KOPT-K1 (cell line): Measurements from ENCODE around the gene TFDP3.

Source experiments
- H3K27ac ChIP-seq: fragments of 200-600 bp; sonication (generic); 2 replicates; pipeline ENCODE4 v1.5.1; 2016; ENCODE audit warnings: antibody characterized with exemption, mild to moderate bottlenecking, low read depth, low read length; ENCODE audit not compliant: poor library complexity, severe bottlenecking
- H3K36me3 ChIP-seq: fragments of 200-600 bp; sonication (generic); 2 replicates; pipeline ENCODE4 v1.5.1; 2017; ENCODE audit warnings: antibody characterized with exemption, mild to moderate bottlenecking, low read length, moderate library complexity; ENCODE audit not compliant: insufficient read depth
- H3K9me3 ChIP-seq: fragments of 200-600 bp; sonication (generic); 2 replicates; pipeline ENCODE4 v1.5.1; 2017; ENCODE audit warnings: antibody characterized with exemption, low read length, mild to moderate bottlenecking; ENCODE audit not compliant: insufficient read depth, poor library complexity, severe bottlenecking

Gene TFDP3, protein sequence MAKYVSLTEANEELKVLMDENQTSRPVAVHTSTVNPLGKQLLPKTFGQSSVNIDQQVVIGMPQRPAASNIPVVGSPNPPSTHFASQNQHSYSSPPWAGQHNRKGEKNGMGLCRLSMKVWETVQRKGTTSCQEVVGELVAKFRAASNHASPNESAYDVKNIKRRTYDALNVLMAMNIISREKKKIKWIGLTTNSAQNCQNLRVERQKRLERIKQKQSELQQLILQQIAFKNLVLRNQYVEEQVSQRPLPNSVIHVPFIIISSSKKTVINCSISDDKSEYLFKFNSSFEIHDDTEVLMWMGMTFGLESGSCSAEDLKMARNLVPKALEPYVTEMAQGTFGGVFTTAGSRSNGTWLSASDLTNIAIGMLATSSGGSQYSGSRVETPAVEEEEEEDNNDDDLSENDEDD

DNA sequence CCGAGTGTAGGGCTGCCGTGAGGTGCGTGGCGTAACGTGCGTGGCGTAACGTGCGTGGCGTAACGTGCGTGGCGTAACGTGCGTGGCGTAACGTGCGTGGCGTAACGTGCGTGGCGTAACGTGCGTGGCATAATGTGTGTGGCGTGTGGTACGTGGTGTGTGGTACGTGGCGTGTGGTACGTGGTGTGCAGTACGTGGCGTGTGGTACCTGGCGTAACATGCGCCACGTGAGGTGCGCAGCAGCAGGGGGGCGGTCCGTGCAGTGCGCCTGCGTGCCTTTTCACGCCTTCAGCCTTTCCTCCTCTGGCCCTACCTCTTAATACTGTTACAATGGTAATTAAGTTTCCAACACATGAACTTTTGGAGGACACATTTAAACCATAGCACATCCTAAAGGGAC lies at the start of gene TFDP3:
Gene TFDP3 (minus strand): TSS at position 26 of the 400 bp plus-strand sequence. CDS start 95 bp downstream, outside the sequence.
- H3K9me3 ChIP-seq: no peaks in the 10 kb centered on the region
- no peak within 1 kb of the TSS for H3K27ac ChIP-seq
- no peaks in the 10 kb centered on the region for H3K36me3 ChIP-seq

DNA sequence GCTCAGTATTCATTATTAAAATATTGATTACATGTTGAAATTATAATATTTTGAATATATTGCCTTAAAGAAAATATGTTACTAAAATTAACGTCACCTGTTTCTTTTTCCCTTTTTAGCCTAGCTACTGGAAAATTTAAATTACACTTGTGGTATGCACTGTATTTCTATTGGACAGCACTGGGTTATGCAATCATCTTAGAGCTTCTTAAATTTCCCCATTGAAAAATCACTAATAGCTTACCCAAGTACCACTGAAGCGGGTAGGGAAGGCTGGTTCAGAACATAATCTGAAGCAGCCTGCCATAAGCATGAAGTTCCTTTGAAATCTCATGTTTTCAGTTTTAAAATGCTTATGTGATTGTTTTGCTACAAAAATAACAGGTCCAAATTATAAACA lies 49.5 kb upstream of the TFDP3 start:
- Histone ChIP-seq H3K27ac (no peak overlapping the region), H3K36me3 (no peaks in the 10 kb centered on the region), H3K9me3 (no peaks in the 10 kb centered on the region)

DNA sequence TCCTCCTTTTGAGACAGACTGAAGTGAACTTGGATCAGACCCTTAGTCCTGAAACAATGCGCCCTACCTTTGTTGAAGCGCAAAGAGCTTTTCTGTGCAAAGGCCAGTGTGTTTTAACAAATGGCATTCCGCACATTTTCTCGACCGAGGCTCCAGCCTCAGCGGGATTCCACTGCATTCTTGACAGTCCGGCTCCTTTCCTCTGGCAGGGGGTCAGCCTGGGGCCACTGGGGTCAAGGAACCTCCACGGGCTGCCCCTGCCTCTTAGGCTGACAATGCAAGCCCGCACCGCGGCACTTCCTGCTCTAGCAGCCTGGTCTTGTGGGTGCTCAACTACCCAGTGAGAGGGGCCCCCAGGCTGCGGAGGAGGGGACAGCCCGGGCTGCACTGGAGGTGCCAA lies 47.2 kb upstream of the TFDP3 start:
- no peak overlapping the region for H3K27ac ChIP-seq
- no peaks in the 10 kb centered on the region for H3K9me3 ChIP-seq
- H3K36me3 ChIP-seq: no peaks in the 10 kb centered on the region

DNA sequence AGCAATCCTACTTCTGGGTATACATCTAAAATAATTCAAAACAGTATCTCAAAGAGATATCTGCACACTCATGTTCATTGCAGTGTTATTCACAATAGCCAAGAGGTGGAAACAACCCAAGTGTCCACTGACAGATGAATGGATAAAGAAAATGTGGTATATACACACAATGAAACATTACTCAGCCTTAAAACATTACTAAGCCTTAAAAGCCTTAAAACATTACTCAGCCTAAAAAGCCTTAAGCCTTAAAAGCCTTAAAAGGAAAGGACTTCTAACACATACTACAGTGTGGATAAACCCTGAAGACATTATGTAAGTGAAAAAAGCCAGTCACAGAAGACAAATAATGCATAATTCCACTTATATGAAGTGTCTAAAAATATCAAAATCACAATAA lies 40.3 kb upstream of the TFDP3 start:
- no peak overlapping the region for H3K27ac ChIP-seq
- H3K36me3 ChIP-seq: no peaks in the 10 kb centered on the region
- H3K9me3 ChIP-seq: no peaks in the 10 kb centered on the region

DNA sequence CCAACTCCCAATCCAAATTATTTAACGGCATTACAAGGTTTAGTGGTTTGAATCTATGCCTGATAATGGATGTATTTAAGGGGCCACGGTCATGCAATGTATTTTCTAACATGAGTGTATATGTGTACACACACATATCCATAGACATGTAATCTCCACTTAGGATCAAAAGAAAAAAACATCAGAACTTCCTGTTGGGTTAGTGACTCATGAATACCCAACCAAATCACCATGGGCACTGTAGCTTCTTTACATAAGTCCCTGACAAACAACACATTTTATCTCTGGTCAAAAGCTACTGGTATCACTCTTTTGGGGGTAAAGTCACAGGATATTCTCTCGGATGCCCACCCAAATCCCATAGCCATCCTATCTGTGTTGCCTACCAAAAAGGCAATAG lies 36.5 kb upstream of the TFDP3 start:
- Histone ChIP-seq H3K36me3 (no peaks in the 10 kb centered on the region), H3K9me3 (no peaks in the 10 kb centered on the region), H3K27ac (no peak overlapping the region)

DNA sequence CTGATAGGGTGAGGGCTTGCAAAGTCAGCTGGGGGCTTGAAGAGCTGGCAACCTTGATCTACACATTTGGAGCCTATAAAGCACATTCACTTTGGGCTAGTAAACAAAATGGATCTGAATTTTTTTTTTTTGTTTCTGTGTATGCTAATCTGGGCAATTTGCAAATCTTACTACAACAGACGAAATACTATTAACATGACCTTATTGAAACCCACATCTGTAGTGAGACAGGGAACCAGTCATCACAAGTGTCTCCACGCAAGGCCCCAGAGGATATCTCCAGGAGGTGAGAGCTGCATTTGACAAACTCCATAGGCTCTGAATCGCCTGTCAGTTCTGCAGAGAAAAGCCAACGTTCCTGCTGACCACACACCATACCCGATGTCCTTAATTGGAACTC lies 33.0 kb upstream of the TFDP3 start:
- H3K27ac ChIP-seq: no peak overlapping the region
- no peaks in the 10 kb centered on the region for H3K36me3 ChIP-seq
- peaks cover 8% of the 10 kb centered on the region for H3K9me3 ChIP-seq

DNA sequence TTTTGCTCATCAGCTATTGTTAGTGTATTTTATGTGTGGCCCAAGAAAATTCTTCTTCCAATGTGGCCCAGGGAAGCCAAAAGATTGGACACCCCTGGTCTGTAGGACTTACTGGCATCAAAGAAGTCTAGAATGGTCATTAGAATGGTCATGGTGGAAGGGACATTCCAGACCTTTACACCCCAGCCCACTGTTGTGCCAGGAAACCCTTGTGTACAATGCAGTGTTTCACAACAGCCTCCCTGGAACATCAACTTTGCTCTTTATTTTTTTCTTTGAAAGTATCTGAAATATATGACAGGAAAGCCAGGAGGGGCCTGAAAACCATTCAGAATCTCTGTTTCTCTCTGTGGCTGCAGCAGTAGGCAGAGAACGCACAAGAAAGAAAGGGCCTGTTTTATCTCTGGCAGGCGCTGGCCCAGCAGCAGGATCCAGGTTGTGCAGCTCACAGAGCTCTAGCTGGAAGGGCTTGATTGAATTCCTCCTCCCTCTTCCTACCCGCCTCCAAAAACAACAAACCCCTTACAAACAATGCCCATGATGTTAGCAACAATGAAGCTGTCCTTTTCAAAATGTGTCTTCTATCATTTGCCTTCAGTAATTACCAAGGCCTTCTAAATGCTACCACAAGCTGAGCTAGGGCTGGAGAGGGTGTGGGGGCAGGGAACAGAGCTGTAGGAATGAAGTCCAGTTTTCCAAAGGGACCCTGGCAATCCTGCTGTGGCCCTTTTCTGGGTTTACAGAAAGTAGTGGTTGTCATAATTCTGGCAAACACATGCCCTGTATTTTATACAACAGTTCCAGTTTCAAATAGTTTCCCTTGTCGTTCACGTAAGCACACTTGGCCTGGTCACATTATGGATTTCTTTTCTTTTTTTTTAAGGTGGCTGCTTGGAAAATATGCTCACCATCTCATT lies 32.3 kb upstream of the TFDP3 start:
- Histone ChIP-seq H3K9me3 (peaks cover 8% of the 10 kb centered on the region), H3K36me3 (no peaks in the 10 kb centered on the region), H3K27ac (no peak overlapping the region)

DNA sequence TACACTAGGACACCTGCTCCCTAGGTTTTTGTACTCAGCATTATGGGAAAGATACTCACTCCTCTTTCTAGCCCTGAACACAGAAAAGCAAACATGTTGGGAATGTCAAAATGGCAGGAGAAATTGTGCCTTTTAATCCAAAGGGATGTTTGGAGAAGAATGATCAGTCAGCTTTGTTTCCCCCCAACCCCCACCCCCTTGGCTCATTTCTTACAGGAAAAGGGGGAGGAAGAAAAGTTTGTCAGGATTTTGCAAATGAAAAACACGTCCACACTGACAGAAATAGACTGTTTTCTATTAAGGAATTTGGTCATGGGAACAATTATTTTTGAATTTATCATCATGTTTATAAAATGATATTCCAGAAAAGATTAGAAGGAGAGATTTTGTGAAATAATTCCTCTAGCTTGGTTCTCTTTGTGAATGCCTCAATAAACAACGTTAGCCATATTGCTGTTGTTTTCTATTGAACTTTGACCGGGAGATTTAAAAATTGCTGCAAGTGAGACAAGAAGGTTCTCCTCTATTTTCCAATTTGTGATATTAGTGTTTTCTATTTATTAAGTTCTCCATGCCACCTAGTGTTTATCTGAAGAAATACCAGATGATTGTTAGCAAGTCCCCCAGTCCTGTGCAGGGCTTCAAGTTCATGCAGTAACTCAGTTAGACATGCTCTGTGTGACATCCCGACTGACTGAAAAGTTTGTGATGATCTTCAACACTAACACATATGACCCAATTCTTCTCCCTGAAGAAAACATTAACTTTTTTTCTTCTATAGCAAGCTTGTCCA lies 31.3 kb upstream of the TFDP3 start:
- peaks cover 8% of the 10 kb centered on the region for H3K9me3 ChIP-seq
- no peaks in the 10 kb centered on the region for H3K36me3 ChIP-seq
- no peak overlapping the region for H3K27ac ChIP-seq

DNA sequence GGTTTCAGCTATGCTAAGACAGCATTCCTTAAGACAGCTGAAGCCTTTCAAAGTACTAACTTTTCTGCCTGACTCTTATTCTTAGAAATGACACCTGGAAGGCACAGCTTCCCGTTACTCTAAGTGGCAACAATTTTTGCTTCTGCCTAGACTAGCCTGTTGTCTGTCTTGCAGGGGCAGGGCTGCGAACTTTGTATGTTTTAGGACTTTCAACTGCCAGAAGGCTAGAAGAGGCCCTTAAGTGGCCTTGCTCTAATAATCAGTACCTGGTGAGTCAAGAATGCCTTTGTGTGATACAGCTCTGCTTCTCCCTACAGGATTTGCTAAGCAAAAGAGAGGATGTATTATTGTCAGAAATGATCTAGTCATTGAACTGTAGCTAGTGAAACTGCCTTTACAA lies 30.0 kb upstream of the TFDP3 start:
- Histone ChIP-seq H3K27ac (no peak overlapping the region), H3K36me3 (no peaks in the 10 kb centered on the region), H3K9me3 (peaks cover 8% of the 10 kb centered on the region)

DNA sequence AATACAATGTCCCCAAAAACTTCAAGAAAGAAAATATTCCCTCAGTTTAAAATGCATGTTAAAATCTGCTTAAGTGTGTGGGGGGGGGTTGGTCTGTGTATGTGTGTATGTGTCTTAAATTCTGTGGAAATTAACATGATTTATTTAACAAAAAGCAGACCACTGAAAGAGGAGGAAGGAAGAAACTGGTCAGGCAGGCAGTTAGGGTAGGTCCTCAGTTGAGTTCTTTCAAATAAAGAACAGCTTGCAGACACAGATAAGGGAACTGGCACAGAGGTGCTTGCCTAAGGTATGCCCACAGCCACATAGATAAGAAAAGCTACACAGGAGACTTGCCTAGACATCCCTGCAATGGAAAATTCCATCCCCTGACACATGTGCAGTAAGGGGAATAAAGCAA lies 28.8 kb upstream of the TFDP3 start:
- H3K27ac ChIP-seq: no peak overlapping the region
- no peaks in the 10 kb centered on the region for H3K36me3 ChIP-seq
- peaks cover 8% of the 10 kb centered on the region for H3K9me3 ChIP-seq

DNA sequence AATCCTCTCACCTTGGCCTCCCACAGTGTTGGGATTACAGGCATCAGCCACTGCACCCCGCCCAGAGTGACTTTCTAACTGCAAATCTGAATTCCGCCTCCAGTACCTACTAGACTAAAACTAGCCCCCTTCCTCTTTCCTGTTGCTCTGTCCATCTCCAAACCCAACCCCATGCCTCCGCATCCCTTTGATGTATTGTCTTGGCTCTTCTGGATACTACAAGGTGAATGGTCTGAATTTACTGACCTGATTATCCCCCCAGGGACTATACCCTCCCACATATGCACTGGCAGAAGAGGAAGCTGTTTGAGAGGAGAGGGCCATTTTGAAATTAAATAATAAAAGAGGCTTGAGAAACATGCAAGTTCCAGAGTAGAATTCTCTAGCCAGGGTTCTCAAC lies 17.7 kb upstream of the TFDP3 start:
- H3K9me3 ChIP-seq: no peaks in the 10 kb centered on the region
- H3K27ac ChIP-seq: no peak overlapping the region
- no peaks in the 10 kb centered on the region for H3K36me3 ChIP-seq

DNA sequence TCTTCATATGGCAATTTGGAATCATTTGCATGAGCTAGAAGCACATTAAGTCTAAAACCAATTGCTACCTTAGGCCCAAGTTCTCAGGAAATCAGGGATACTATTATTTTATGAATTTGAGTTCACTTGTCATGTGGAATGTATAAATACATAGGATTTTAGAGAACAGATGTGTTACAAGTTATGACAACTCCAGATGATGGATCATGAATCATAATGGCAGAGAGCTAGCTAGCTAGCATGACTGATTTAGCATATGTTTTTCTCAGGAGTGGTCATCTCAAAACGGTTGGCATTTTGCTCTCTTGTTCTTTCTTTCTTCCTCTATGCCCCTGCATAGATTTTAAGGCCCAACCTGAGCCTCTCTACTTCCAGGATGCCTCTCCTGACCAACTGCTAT lies 14.2 kb upstream of the TFDP3 start:
- H3K36me3 ChIP-seq: no peaks in the 10 kb centered on the region
- H3K27ac ChIP-seq: no peak overlapping the region
- no peaks in the 10 kb centered on the region for H3K9me3 ChIP-seq

DNA sequence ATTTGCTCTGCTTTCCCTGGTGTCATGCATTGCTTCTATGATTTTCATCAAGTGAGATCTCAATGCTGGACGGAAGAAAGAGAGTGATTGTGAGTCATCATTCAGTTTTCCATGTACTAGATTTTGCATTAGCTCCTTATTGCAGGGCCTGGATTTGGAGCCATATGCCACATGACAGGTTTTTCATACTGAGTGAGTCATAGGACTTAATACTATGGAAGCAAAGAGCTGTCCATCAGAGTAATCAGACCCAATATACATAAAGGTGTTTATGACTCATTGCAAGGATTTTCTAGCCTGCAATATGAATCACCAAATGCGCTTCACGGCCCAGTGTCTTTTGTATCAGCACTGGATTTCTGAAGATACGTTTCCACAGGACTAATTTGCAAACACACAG lies 11.2 kb upstream of the TFDP3 start:
- no peaks in the 10 kb centered on the region for H3K9me3 ChIP-seq
- no peak overlapping the region for H3K27ac ChIP-seq
- no peaks in the 10 kb centered on the region for H3K36me3 ChIP-seq

DNA sequence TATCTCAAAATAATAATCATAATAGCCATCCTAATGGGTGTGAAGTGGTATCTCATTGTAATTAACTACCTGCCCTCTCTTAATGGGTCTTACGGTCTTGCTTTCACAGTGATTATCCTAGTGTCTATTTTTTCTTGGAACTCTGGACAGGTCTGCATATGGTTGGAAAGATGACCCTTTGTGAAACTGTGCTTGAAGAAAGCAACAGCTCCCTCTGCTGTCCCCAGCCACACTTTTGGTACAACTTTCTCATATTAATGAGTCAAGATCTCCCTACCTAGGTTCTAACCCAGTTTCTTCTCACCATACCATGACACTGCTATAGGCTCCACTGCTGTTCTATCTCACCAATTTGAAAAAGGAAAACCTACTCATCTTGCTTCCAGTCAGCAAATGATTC lies 2.4 kb downstream of the TFDP3 start:
- H3K9me3 ChIP-seq: no peaks in the 10 kb centered on the region
- no peaks in the 10 kb centered on the region for H3K36me3 ChIP-seq
- no peak overlapping the region for H3K27ac ChIP-seq

DNA sequence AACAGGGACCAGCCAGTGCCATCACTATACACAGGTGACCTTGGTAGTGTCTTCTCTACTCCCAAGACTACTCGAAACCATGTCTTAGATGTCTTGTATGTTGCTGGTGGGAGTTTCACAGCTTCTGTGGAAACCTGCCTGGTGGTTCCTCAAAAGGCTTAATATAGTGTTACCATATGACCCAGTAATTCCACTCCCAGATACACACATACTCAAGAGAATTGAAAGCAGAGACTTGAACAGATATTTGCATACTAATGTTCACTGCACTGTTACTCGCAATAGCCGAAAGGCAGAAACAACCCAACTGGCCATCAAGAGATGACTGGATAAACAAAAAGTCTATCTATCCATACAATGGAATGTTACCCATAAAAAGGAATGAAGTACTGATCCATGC lies 3.1 kb downstream of the TFDP3 start:
- H3K9me3 ChIP-seq: no peaks in the 10 kb centered on the region
- H3K36me3 ChIP-seq: no peaks in the 10 kb centered on the region
- H3K27ac ChIP-seq: no peak overlapping the region
